Measurements from ENCODE around the gene PTGFRN. TPM values are rescaled to one million over a fixed set of nuclear protein-coding genes. Genes with fewer than 3 reads are reported as not detected.
A peak's percentile ranks its signal among the peaks of the same experiment; 100 is the strongest.

Gene PTGFRN
- polyA plus RNA-seq, 3 donors: 52.8 to 56.7 (median 56.4) TPM

DNA sequence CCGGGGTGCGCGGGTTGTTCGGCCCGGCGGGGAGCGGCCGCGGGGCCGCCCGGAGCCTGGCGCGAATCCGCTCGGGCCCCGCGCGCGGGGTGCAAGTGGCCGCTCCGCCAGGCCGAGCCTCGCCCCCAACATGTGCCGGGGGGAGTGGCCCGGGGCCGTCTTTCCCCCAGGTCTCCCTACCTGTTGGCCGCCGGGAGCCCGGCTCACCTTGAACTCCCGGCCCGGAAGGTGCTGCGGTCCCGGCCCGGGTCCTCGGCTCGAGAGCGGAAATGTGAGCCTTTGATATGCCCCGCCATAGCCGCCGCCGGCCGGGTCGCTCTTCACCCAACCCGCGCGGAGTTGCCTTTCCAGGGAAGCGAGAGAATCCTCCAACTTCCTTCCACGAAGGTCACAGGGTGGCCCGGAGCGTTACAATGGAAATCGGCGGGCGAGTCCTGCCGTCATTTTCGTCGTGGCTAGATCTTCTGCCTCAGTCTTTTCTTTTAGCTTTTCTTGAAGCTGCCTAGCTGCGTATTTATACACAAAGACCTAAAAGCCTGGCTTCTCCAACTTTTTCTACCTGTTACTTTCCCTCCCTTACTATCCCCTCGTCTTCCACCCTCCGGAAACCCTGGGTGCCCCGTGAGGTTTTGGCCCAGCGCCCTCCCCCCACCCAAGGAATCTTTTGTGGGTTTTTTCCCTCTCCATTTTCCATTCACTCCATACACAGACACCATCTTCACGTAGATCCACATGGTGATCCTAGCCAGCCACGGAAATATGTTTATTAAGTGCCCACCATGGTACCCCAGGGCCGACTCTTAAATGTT is 867 bp downstream of the PTGFRN start:
- peak in 1 of 11 donors; percentile 35 for DNase-seq (ENCODE audit: extremely low read depth in 1 of 11, low read depth in 9 of 11, low spot score in 4 of 11)

DNA sequence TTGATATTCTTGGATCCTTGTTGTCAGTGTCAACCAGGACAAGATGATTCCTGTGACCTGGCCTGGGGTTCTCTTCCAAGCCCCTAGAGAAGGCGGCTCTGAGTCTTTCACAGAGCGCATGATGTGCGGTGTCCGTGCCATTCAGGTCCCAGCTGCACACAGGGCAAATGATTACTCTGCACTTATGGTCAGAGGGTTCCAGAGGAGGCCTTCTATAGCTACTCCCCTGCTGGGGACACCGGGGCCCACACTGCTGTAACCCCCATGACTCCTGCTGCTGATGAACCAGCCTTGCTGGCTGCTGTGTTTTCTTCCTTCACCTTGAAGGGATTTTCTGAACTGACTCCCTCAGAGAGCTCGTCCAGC is 1.5 kb downstream of the PTGFRN start:
- DNase-seq (ENCODE audit: extremely low read depth in 1 of 11, low read depth in 9 of 11, low spot score in 4 of 11): no peak

DNA sequence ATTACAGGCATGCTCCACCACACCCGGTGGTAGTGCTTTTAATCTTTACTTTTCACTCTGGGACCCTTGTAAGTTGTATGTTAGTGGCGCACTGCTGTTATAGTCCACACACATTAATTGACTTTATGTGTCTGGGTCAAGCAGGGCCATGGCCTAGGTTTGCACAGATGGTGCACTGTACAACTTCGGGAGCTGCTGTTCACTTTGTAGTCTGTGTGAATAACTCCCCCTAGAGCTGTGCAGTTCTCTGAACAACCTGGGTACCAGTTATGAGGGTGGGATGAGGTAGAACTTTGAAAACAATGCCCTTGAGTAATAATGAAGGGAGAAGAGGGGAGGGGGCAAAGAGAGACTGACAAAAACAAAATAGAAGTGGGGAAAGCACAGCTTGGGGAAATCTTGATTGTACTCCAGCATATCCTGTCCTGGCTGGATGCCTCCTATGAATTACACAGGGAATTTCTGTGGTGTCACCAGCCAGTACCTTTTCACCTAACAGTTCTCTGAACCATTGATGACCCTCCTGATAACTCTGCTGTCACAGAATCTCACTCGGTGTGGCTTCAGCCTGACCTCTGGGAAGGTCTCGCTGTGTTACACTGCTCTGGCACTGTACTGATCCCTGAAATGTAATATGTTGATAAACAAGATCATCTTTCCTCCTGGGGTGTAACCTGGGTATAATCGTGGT is 2.2 kb downstream of the PTGFRN start:
- no peak for DNase-seq (ENCODE audit: extremely low read depth in 1 of 11, low read depth in 9 of 11, low spot score in 4 of 11)

DNA sequence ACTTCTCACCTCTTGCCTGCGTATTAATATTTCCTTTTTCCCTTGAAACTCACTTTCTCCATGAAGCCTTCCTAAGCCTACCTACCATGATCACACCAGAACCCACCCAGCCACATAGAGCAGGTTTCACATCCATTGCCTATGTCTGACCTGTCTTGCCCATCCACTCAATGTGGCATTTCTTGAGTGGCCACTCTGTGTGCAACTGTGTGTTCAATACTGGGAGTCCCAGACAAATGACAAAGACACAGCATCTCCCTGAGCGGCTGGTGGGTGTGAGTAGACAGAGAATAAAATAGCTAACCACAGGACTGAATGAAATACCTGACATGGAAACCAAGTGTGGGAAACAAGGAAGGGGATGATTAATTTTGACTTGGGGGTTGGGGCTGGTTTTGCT is 3.1 kb downstream of the PTGFRN start:
- no peak for DNase-seq (ENCODE audit: extremely low read depth in 1 of 11, low read depth in 9 of 11, low spot score in 4 of 11)

DNA sequence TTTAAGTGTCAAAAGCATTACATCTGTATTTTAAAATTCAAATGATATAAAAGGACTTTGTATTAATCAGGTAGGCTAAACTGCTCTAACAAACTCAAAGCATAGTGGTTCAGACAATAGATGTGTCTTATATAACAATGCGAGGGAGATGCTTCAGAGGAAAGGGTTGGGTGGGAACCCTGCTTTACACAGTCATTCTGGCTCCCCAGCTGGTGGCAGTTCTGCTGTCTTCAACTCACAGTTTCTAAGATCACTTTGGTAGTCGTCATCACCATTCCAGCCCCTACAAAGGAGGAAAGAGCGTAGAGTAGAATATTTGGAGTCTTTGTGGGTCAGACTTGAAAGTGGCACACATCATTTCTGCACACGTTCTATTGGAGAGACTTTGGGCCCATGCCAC is 4.2 kb downstream of the PTGFRN start:
- DNase-seq (ENCODE audit: extremely low read depth in 1 of 11, low read depth in 9 of 11, low spot score in 4 of 11): no peak

DNA sequence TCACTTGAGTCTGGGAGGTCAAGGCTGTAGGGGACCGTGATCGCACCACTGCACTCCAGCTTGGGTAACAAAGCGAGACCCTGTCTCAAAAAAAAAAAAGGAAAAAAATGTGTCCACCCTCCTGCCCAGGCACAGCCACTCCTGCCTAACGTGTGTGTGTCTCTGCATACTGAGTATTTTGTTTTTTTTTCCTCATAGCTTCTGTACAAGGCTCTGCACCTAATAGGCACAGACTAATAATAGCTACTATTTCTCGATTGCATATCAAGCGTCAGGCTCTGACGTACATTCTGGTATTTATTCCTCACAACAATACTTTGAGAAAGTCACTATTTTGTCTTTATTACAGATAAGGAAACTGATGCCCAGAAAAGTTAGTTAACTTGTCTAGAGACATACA is 5.0 kb downstream of the PTGFRN start:
- DNase-seq (ENCODE audit: extremely low read depth in 1 of 11, low read depth in 9 of 11, low spot score in 4 of 11): no peak

DNA sequence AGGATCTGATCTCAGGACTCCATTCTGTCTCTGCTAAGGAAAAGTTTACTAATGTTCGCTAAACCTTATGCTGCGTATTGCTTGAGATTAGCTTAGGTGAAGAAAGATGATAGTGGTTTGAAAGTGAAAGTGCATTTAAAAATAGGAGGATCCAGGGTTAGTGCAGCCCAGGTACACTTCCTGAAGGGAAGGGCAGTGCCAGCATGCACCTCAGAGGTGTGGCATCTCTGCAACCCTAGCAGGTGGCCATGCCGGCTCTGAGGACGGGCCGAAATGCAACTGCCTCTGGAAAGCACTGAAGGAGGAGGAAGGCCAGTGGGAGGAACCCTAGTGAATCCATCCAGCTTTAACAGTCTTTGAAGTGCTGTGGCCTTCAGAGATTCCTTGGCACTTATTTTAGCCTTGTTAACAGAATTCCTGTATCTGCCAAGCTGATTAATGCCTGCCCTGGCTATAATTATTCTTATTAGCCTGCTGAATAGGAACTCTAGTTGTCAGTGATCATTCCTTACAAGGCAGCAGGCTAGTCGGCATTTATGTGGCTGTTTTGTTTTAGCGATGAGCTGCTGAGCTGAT is 5.5 kb downstream of the PTGFRN start:
- peak in 1 of 11 donors; percentile 14 for DNase-seq (ENCODE audit: extremely low read depth in 1 of 11, low read depth in 9 of 11, low spot score in 4 of 11)

DNA sequence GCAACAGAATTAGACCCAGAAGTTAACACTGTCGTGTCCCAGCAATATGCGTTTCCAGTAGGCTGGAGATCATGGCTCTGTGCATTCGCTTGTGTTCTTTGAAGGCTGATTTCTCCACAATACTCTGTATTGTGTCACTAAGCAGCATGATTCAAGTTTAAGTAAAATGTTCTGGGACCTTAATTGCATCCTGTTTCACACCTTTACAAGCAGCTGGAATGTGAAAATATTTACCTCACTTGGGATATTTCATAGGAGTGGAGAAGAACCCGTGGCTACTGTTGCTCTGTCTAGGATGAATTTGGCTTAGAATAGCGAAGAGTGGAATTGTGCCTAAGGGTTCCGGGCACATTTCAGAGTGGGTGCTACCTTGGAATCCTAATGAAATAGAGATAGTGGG is 6.3 kb downstream of the PTGFRN start:
- no peak for DNase-seq (ENCODE audit: extremely low read depth in 1 of 11, low read depth in 9 of 11, low spot score in 4 of 11)

DNA sequence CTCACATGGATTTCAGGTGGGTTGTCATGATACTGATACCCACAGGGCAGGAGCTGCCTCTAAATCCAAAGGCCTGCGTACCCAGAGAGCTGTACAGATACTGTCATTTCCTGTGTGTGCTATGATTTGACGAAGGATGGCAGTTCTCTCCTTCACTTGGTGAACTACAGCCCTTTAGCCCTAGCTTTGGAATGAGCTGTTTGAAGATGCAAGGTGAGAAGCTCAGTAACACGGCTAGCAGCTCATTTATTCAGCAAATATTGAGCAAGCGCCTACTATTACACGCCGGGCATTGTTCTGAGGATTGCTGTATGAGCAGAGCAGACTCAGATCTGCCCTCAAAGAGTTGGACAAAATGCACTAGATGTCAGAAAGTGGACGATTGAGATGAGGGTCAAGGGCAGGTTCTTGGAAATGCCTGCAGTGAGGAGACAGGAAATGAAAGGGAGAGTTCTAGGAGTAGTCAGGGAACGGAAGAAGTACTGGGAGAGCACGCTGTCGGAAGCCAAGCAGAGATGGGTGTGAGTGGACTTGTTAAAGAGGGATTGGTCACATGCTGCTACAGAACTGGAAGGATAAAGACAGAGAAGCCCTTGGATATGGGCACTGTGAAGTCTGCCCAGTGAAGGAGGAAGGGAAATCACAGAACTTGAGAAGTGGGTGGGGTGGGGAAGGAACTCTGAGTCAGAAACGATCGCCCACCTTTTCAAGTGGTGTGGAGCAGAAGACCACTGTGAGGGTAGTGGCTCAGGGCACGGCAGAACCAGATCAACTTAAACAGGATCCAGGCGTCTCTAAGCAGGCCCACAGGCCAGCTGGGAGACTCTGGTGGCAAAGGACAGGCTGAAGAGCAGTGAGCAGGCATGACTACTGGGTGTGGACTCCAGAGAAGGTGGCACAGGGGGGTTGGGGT is 7.1 kb downstream of the PTGFRN start:
- DNase-seq (ENCODE audit: extremely low read depth in 1 of 11, low read depth in 9 of 11, low spot score in 4 of 11): no peak

DNA sequence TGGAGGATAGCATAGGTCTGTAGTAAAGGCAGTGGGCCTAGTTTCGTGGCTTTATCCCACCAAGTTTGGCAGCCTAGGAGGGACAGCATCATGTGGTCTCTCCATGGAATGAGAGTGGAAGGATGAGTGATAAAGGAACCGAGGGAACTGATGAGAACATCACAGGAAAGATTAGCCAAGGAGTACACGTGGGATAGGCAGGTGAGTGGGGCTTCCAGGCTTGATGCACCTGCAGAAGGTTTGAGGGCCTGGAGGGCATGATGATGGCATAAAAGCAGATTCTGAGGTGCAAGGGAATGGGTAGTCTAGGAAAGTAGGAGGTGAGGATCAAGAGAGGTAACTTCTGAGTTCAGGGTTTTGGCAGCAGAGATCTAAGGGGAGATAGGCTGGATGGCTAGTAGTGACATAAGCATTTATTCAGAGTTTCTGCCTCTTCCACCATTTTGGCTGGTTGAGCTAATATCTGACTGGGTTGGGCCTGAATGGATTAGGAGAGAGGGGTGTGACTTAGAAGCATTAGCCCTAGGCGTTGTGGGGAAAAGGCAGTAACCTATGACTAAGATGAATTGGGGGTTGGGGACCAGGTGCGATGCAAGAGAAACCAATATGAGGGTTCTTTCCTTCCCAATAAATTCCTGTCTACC is 9.1 kb downstream of the PTGFRN start:
- no peak for DNase-seq (ENCODE audit: extremely low read depth in 1 of 11, low read depth in 9 of 11, low spot score in 4 of 11)

DNA sequence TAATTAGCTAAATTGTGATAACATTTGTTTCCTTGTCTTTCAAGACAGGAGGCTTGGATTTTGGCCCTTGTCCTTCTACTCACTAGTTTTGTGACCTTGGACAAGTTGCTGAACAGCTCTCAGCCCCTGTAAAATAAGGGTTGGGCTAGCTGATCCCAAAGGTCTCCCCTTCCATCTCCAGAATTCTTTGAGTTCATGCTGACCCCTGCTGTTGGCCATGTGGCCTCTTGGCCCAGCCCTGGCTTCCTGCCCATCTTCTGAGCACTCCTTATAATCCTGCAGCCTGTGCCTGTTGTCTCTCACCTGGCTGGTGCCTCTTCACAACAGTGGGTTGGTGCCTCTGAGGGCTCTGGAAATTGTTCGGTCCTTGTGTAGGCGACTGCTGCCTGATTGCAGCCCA is 10.1 kb downstream of the PTGFRN start:
- no peak for DNase-seq (ENCODE audit: extremely low read depth in 1 of 11, low read depth in 9 of 11, low spot score in 4 of 11)

DNA sequence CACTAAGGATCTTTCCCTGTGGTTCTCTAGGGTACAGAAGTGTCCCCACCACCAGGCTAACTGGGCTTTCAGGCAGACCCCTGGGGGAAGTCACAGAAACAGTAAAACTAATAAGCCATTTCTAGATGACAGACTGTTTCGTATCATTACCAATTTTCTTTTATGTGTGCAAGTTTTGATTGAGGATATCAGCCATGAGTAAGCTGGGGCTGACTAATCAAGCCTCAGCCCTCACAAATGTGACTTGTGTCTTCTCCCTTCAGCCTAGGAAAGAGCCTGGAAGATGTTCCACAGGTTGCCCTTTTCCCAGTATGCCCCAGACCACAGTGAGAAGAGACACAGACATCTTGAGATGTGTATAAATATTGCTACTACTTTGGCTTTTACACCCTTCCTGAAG is 10.5 kb downstream of the PTGFRN start:
- DNase-seq (ENCODE audit: extremely low read depth in 1 of 11, low read depth in 9 of 11, low spot score in 4 of 11): no peak

DNA sequence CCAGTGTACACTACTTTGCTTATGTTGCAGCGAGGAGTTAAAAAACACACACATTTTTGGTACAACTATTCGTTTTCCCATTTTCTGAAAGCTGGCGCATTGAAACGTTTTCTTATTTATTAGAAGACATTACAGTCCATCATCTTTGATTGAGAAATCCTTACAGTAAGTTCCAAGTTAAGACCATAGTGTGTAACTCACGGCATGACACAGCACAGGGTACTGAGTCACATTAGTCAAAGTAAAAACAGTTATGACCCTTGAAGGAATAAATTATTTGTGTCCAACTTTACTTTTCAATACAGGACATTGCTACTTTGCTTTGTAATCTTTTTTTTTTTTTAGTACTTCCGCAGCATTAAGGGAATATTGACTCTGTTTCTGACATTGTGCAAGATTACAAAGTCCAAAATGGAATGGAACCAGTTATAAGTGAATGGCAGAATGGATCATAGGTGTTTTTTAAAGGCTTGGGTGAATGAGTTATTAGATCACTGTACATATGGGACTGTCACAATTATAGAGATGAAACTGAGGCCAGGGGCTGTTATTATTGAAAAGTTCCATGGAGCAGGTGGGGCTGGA is 11.7 kb downstream of the PTGFRN start:
- DNase-seq (ENCODE audit: extremely low read depth in 1 of 11, low read depth in 9 of 11, low spot score in 4 of 11): no peak

DNA sequence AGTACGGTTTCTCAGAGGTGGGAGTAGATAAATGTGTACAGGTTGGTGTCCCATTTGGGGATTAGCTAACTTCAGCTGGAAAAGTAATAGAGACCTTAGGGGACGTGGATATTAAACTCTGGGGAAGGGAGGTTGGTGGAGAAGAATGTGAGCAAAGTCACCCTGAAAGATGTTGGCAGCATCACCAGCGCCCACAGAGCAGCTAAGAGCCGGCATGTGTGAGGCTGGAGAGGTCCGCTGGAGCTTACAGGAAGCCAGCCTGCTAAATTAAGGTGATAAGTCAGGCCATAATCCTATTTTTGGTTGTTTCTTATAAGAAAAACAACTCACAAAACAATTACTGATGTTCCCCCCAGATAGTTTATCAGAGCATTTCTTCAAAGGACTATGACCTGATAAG is 12.2 kb downstream of the PTGFRN start:
- DNase-seq (ENCODE audit: extremely low read depth in 1 of 11, low read depth in 9 of 11, low spot score in 4 of 11): no peak

DNA sequence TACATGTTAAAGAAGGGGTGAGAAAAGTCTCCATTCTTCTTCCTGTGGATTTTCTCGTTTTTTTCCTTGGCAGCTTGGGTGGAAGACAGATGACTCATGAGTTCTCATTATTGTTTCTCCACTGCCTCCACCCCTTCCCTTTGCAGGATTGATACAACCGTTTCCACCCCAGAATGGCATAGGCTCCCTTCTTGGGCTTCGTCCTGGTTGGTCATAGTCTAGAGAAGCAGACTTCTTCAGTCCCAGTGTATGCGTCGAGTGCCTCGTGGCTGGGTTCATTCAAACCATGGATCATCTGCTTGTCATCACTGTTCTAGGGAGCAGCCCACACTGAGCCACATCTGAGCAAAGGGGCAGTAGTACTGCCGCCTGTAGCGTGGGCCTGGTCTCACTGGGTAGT is 13.7 kb downstream of the PTGFRN start:
- DNase-seq (ENCODE audit: extremely low read depth in 1 of 11, low read depth in 9 of 11, low spot score in 4 of 11): no peak

DNA sequence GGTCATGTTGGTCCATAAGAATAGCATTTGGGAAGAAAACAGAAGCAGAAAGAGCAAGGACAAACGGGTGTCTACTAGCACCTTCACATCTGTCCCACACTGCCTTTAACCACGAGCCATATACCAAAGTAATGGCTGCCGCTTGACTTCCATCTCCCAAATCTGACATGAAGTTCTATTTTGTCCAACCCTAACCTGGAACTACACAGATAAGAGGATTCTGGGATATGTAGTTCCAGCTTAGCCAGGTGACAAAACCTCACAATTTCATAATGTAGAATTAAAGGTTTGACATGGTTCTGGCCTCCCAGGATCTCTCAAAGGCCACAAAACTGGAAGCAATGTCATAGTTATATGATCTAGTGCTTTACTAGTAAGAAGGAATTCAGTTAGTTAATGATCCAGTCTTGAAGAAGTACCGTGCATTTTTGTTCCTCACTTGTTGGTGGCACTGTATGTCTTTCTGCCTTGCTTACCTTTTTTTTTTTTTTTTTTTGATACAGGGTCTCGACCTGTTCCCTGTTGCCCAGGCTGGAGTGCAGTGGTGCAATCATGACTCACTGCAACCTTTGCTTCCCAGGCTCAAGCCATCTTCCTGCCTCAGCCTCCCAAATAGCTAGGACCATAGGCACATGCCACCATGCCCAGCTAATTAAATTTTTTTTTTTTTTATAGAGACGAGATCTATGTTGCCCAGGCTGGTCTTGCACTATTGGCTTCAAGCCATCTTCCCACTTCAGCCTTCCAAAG is 17.5 kb downstream of the PTGFRN start:
- DNase-seq (ENCODE audit: extremely low read depth in 1 of 11, low read depth in 9 of 11, low spot score in 4 of 11): no peak

DNA sequence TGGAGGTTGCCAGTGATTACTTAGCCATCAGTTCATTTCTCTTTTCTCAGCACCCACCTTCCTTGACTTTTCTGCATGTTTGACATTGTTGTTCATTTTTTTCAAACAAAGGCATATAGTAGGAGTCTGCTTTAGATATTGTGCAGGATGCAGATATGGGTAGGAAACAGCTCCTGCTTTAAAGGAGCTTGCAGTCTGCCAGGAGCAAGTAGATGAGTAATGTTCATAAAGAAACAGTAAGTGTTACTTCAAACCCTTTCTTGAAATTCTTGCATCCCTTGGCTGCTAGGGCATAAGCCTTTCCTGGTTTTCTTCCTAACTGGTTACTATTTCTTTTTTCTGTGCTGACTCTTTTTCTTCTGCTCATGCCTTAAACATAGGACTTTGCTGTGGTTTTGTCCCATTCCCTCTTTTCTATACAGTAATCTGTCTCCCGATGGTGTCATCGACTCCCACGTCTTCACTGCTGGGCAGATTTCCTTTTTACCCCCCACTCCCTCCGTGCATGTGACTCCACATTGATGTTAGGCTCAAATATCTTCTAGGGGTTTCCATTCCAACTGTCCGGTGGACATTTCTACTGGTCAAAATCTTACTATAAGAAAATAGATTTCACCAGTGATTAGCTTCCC is 20.4 kb downstream of the PTGFRN start:
- no peak for DNase-seq (ENCODE audit: extremely low read depth in 1 of 11, low read depth in 9 of 11, low spot score in 4 of 11)

Data from renal cortex interstitium (tissue), 11 donors.